GM19372 (cell line): Measurements from ENCODE around the gene ACBD6.

ENCODE experiments used
- ATAC-seq: cut with Tn5 transposase; IDR thresholded peaks from one replicate; pipeline ENCODE4 v1.9.1; 2021; ENCODE audit warnings: mild to moderate bottlenecking, low read depth, moderate library complexity; ENCODE audit not compliant: unreplicated experiment

Gene ACBD6

GRCh38 chr1:180277476-180278193 is 224.7 kb downstream of the ACBD6 start:
- no peak for ATAC-seq

DNA sequence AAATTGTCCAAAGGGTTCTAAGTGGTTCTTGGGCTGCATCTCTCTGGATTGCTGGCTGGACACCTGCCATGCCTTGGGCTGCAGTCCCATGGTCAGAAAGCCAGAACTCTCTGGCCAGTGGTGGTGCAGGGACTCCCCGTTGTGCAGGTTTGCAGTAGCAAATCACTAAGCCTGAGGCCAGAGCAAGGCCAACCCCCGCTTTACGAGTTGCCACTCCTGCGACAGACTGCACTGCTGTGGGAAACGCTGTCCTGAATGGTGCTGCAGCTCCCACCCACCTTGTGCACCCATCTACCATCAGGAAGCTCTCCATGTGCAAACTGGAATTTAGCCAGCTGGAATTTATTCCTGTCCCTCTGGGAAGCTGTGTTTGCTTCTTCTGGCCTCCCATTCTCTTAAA is 226.7 kb downstream of the ACBD6 start:
- ATAC-seq, result no peak

DNA sequence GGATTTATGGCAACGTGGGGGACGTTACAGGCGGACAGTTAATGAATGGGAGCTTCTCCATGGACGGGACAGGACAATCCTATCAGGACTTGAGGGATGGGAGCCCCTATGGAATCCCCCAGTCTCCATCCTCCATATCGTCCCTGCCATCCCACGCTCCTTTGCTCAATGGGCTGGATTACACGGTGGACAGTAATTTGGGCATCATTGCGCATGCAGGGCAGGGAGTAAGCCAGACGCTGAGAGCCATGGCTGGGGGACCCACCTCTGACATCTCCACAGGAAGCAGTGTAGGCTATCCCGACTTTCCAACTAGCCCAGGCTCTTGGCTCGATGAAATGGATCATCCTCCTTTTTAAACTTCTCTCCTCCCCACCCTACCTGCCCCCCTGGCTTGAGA is 228.2 kb downstream of the ACBD6 start:
- no peak for ATAC-seq

GRCh38 chr1:180273066-180273465 is 229.3 kb downstream of the ACBD6 start:
- no peak for ATAC-seq

DNA sequence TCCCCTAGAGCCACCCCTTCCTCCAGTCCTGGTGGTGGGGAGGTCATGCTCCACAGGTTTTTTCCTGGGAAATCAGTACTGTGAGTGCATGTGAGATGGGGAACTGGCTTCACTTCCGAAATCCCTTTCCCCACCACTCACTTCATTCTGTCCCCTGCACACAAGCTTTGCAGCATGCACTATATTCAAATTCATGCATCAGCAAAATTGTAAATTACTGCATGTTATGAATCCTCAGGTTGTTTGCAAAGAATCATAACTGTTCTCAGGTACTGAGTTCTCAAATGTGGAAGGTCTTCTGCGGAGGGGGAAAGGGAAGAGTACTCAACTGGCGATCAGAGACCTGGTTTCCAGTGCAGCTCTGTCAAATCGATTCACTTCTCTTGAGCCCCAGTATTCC is 230.0 kb downstream of the ACBD6 start:
- no peak for ATAC-seq

DNA sequence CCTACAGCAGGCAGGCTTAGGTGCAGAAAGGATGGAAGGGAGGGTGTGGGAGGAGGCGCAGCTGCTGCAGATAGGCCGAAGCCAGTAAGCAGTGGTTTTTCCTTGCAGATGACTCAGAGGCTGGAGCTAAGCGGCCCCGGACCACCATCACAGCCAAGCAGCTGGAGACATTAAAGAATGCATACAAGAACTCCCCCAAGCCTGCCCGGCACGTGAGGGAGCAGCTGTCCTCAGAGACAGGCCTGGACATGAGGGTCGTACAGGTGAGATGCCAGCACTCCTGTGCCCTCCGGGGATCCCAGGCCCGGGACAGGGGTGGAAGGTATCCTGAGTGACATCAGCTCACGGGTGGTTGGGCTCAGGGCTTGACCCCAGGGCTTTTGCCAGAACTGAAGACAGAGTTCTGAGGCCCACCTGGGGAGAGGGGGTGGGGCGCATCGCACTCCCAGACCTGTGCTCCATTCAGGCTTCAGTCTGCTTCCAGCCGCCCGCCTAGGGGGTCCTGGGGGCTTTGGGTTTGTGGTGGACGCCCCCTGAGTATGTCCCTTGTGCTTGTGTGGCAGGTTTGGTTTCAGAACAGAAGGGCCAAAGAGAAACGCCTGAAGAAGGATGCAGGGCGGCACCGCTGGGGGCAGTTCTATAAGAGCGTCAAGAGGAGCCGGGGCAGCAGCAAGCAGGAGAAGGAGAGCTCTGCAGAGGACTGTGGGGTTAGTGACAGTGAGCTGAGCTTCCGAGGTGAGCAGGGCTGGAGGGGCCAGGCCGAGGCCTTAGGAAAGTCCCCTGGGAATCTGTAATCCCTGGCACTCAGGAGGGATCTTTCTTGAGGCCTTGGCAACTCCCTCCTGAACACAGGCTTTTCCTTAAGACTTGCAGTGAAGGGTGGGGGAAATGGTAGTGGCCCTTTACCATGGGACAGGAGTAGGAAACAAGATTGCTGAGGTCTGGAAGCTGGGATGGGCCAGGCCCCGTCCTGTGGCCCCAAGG is 230.8 kb downstream of the ACBD6 start:
- ATAC-seq, result no peak

GRCh38 chr1:180270530-180271271 is 231.7 kb downstream of the ACBD6 start:
- no peak for ATAC-seq

DNA sequence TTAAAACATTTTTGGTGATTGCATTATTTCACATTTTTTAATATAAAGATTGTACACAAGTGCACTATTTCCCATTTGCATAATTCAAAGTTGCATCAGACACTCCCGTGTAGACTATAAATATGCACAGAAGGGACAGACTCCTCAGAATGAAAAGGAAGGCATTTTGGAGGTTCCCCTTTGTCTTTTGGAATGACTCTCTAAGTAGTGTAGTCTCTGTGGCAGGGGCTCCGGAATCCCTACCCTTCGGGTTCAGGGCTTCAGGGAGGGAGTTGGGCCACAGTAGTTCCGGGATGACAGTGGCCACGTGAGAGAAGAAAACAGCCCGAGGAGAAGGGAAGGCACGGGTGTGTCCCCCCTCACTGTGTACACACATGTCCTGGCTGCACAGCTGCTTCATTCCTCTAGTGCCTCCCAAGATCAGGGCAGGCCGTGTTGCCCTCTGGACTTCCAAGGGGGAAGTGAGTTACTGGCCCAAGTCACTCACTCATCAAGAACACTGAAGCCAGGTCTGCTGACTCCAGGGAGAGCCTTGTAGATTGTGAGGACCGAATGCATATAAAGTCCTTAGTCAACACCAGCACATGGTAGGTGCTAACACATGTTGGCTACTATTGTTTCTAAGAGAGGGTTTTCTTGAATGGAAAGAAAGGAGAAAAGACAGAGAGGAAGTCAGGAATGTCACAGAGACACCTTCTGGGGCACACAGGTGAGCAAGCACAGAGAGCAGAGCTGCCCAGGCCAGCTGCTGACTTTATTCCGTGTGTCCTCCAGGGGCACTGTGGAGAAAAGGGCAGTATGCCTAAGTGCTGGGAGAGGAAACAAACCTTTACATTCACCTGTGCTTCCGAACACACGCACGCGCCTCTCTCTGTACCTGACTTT is 232.5 kb downstream of the ACBD6 start:
- no peak for ATAC-seq

GRCh38 chr1:180268556-180269075 is 233.8 kb downstream of the ACBD6 start:
- ATAC-seq, result no peak

- no peak for ATAC-seq
Observed at GRCh38 chr1:180267761-180268555, 234.4 kb downstream of the ACBD6 start.

DNA sequence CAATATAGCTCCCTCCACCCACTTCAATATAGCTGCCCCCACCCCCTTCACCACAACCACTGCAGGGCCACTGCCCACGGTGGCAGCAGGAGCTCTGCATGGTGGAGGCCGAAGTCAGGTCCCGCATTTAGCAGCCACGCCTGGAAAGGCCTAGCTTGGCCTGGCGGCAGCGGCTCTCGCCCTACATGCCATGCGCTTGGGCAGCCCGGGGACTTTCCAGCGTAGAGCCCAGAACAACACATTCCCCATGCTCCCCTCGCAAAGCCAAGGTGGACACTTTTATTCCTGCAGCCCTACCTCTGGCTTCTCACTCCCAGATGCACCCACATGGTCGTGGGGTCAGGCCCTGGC is 235.2 kb downstream of the ACBD6 start:
- ATAC-seq, result no peak

GRCh38 chr1:180266275-180267210 is 235.8 kb downstream of the ACBD6 start:
- no peak for ATAC-seq

DNA sequence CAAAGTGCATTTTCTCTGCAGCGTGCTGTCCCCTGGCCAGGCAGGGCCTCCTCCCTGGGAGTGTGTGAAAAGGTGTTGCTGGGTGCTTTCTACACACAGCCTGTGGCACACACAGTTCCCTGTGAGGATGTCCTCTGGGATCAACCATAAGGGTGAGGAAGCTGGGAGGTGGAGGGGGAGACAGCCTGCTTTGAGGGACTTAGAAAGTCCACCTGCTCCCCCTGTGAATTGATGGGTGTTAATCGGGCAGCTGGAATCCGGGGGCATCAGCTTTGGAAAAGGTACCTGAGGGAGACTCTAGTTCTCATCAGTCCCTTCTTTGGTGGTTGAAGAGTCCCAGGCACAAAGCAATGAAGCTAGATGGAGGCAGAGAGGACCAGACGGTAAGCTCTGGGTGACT is 236.5 kb downstream of the ACBD6 start:
- no peak for ATAC-seq

DNA sequence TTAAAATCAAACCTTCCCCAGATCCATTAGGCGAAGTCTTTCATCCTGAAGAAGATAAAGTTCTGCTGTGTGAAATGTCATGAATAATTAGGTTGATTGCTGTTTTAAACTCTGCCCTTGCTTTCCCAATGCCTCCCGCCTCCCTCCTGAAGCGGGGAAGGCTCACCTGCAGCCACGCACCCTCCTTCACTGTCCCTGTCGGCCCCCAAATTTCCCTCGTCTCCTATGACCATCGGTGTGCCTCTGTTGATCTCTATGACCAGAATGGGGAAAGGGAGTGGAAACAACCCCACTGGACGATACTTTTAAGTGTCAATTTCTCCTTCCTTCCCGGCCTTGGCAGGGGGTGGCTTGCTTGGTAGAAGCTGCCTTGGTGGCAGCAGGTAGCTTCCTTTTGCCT is 237.2 kb downstream of the ACBD6 start:
- no peak for ATAC-seq

DNA sequence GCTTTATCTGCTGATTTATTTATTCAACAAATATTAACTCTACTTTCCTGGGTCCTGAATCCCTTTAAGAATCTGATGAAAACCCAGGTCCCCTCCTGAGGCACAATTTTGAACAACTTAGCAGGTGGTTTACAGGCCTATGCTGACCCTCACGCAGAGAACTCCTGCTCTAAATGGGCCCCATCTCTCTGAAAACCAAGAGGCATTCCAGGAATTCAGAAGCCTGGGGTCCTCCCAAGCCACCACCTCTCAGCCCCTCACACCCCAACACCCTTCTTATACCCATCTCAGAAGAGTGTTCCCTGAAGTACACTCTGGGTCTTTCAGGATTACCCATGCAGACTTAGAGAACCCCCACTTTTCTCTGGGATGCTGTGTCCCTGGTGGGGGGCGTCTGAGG is 237.8 kb downstream of the ACBD6 start:
- no peak for ATAC-seq

DNA sequence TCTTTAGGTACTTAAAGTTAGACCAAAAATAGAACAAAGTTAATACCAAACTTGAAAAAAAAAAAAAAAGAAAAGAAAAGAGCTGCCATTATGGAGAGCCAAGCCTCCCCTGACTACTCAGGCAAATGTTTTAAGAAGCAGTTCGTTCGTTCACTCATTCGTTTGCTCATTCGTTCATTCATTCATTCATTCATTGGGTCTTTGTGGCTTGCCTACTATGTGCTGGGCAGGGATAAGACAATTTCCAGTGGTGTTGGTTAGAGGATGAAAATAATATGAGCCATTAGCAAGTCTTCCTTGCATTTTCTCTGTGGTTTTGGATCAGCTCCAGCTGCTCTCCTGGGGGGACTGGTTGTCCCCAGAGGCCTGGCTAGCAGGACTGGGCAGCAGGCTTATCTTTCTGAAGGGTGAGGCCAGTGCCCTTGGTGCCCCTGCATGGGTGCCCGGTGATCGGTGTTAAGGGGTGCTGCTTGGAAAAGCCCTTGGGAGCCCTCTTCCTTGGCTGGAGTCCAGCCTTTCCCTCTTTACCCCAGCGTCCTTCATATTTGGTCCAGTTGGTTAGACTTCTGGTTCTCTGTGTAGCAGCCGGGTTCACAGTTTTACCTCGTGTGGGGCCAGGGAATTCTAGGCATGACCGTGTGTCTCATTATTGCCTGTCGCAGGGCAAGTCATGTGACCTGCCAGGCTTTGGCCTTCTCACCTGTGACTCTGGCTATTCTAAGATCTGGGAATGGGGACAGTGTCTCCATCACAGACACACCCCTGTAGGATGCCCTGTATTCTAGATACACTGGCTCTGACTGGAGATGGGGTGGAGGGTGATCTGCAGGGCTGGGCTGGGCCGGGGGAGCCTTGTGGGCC is 239.5 kb downstream of the ACBD6 start:
- no peak for ATAC-seq

DNA sequence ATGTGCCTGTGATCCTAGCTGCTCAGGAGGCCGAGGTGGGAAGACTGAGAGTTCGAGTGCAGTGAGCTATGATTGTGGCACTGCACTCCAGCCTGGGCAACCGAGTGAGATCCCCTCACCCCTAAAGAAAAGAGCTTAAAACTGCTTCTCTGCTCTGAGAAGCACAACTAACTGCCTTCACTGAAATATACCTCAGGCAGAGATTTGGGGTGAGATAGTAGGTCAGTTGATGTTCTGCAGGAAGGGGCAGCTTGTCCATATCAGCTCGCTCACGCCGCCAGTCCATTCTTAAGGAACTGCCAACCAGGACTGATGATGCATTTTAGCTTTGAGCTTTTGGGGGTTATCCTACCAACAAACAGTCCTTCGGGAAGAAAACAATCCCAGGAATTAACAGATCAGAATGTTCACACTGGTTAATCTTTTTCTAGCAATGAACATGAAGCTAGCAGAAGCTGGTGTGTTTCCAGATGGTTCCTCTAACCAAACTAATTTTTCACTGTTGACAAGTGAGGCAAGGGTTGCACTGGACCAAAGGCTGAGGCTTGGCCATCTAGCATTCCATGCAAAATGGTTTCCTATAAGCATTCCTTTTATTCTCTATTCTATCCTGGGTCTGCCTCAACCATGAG is 240.7 kb downstream of the ACBD6 start:
- ATAC-seq, result no peak
